LNCAP (cell line): Measurements from ENCODE around the gene PLOD1.

ENCODE experiments used
- TF ChIP-seq, protein P1 (sequence below): fragments of 450-650 bp; IDR thresholded peaks from 2 replicates; pipeline ENCODE4 v1.5.1; 2017; ENCODE audit warnings: mild to moderate bottlenecking

The PLOD1 gene

DNA sequence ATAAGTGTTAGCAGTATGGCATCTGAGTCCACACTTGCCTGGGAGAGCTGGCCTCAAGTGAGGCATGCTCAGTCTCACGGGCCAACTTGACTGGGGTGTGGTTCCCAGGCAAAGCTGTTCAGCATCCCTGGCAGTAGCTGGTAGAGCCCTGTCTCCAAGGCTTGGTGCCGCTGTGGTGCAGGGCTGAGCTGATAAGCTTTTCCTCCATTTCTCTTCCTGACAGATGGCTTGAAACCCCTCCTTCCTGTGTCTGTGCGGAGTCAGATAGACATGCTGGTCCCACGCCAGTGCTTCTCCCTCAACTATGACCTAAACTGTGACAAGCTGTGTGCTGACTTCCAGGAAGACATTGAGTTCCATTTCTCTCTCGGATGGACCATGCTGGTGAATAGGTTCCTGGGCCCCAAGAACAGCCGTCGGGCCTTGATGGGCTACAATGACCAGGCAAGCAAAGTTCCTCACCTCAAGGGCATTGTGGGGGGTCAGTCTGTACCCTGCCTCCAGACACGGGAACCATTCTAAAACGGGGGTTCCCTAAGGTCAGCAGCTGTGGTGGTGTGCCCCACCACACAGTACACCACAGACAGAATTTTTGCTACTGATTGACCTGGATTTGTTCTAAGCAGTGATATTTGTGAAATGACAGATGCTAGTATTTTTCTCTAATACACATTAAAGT lies 71.1 kb downstream of the PLOD1 start:
- TF ChIP-seq, protein P1, sequence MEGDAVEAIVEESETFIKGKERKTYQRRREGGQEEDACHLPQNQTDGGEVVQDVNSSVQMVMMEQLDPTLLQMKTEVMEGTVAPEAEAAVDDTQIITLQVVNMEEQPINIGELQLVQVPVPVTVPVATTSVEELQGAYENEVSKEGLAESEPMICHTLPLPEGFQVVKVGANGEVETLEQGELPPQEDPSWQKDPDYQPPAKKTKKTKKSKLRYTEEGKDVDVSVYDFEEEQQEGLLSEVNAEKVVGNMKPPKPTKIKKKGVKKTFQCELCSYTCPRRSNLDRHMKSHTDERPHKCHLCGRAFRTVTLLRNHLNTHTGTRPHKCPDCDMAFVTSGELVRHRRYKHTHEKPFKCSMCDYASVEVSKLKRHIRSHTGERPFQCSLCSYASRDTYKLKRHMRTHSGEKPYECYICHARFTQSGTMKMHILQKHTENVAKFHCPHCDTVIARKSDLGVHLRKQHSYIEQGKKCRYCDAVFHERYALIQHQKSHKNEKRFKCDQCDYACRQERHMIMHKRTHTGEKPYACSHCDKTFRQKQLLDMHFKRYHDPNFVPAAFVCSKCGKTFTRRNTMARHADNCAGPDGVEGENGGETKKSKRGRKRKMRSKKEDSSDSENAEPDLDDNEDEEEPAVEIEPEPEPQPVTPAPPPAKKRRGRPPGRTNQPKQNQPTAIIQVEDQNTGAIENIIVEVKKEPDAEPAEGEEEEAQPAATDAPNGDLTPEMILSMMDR = no peak

DNA sequence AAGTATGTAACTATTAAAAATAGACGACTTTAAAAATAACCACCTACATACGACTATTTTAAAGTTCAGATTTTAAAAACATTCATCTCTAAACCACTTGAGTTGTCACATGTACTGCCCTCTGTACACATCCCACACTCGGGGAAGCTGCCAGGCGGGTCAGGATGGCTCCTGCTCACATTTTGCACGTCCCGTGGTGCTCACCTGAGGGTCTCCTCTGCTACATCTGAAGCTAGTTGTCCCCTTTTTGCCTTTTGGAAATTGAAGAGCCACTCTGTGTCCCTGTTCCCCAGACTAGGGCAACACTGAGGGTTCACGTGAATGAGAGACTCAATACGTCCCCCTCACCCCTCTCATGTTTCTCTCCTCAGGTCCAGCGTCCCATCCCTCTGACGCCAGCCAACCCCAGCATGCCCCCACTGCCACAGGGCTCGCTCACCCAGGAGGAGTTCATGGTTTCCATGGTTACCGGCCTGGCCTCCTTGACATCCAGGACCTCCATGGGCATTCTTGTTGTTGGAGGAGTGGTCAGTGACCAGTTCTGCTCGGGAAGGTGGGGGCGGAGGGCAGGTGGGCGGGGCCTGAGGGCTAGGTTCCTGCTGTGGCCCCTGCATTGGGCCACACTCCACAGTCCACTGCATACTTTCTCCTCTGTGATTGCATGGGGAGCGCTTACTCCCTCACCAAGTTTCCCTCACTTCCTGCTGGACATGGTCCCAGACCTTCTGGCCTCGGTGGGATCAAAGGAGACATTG lies 71.8 kb downstream of the PLOD1 start:
- TF ChIP-seq, protein P1 = no peak

DNA sequence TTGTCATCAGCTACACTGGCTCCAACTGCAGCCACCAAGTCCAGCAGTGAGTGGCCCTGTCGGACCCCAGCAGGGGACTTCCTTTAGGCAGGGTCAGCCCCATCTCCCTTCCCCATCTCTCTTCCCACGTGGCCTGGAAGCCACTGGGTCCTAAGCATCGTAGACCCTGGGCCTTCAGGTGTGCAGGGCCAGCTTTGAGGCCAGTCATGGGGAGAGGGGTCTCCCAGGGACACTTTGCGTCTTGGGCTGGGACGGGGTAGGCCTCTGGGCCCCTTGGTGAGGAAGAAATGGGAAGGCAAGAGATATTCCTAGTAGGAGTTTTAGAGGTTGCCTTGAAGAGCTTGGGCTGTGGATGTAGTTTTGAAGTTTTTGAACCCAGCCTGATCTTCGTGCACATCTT lies 72.7 kb downstream of the PLOD1 start:
- TF ChIP-seq, protein P1 = no peak

DNA sequence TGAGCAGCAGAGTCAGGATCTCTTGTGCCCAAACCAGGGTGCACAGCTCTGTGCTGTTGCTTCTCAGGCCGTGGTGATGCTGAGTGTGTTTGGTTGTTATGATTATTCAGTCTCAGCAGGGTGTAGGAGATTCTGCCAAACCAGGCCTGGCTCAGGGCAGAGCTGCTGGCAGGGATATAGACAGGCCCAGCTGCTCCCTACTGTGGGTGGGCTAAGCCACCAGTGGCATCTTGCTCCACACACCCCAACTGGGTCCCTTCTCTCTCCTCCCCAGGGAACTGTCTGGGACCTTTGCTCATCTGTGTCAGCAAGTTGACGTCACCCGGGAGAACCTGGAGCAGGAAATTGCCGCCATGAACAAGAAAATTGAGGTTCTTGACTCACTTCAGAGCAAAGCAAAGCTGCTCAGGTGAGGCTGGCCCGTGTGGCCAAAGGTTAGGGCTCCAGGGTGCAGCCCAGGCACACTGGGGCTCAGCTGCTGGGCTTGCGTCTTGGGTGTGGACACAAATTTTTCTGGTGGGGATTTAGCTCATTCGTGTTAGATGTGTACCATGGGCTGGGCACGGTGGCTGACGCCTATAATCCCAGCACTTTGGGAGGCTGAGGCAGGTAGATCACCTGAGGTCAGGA lies 74.9 kb downstream of the PLOD1 start:
- TF ChIP-seq, protein P1 = no peak

DNA sequence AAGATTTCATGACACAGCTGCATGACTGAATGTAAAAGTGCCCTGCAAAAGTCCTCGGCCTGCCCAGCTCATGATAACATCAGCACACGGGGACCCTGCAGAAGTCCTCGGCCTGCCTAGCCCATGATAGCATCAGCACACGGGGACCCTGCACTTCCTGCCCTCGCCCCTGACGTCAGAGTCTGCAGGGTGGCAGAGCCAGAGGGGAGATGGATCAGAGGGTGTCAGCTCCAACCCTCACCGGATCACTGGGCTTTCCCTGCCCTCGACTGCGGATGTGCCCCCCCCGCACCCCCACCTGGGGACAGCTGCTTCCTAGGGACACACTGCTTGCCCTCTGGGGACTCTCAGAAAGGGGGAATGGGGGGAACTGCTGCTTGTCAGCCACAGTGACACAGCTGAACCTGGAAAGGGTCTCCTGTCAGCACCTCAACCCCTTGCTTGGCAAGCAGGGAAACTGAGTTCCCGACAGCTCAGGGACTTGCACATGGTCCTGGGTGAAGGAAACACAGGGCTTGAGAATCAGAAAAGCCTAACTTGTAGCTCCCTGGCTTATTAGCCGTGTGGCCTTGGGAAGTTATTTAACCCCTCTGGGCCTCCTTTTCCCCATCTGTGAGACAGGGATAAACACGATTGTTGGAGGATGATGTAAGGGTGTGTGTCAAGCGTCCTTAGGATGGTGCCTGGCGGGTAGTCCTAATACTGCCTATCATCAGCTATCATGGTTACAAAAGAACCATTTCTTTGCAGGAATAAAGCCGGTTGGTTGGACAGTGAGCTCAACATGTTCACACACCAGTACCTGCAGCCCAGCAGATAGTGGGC lies 76.4 kb downstream of the PLOD1 start:
- TF ChIP-seq, protein P1 = no peak

DNA sequence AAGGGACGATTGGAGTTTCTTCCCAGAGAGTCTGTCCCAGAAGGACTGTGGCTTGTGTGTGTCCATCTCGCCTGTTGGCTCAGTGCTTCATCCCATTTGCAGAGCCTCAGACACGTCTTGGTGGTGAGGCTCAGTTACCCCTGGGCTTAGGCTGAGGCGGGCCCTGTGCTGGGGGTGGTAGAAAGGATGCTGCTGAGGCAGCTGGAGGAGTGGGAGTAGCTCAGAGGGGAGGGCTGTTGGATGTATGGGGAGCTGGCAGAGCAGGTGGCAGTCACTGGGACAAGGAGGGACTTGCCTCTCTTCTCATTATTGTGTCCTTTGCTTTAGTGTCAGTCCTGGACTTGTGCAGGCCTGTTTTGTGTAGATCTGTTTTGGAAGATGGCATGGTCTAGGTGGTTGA lies 77.5 kb downstream of the PLOD1 start:
- TF ChIP-seq, protein P1 = no peak
